NCI-H510A treated with DMSO at 0.1 percent for 48 hours (cell line): ENCODE measurements around the gene SH2D6.
"Not testable (repeated sequence)": the region's sequence is repeated elsewhere in the genome, so short reads cannot be mapped to it uniquely, and the experiment has no call there.

ENCODE experiments used
- DNase-seq: peaks from one replicate; lab custom pipeline; 2025; lab: John Stamatoyannopoulos, UW

SH2D6 gene

GRCh38 chr2:85422072-85422457 is 3.6 kb downstream of the SH2D6 start:
- no peak for DNase-seq

GRCh38 chr2:85423525-85423924 is 5.0 kb downstream of the SH2D6 start:
- DNase-seq = no peak

DNA sequence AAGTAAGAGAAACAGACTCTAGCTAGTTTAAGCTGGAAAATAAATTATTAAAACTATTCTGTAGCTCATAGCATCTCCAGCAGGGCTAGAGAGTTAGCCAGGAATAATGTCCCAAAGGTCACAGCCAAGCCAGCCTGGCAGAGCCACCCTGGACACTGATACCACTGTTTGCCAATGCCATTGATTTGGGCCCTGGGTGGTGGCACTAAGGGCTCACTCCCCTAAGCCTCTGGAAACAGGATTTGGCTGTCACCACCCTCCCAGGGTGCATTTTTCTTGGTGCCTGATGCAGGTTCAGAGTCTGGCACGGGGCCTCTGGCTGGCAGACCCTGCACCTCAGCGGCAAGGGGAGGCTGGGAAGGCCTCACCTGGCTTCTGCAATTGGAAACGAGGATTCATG is 7.1 kb downstream of the SH2D6 start:
- DNase-seq = no peak

DNA sequence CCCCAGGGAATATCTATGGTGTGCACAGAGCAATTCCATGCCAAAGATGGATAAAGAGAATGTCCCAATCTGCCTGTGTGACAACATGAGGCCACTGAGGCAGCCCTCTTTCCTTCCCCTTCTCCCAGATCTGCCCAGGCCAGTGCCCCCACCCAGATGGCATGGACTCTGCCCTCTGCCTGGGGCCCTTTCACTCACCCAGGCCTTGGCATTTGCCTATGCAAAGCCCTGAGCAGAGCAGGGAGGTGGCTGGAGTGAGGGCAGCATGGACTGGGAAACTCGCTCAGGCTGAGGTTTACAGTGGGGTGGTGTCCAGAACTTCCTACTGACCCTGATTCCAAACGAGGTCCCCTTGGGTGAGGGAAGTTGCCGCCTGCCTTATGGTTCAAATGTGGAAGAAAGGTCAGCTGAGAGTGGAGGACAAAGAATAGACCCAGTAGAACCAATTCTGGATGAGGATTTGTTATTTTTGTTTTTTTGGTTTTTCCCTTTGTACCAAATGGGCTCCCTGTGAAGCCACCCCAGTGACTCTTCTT is 8.9 kb downstream of the SH2D6 start:
- DNase-seq = no peak

DNA sequence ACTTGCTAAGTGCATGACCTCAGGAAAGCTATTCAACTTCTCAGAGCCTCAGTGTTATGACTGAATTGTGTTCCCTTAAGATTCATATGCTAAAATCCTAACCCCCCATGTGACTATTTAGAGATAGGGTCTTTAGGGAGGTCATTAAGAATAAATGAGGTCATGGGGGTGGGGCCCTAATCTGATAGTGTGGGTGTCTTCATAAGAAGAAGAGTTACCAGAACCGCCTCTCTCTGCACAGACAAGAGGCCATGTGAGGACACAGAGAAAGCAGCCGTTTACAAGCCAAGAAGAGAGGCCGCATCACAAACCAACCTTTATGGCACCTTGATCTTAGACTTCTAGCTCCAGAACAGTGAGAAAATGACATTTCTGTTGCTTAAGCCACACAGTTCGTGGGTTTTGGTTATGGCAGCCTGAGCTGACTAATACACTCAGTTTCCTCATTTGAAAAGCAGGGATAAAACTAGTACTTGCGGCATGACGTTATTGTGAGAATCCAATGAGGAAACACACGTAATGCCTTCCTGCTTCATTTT is 9.9 kb downstream of the SH2D6 start:
- DNase-seq = no peak

DNA sequence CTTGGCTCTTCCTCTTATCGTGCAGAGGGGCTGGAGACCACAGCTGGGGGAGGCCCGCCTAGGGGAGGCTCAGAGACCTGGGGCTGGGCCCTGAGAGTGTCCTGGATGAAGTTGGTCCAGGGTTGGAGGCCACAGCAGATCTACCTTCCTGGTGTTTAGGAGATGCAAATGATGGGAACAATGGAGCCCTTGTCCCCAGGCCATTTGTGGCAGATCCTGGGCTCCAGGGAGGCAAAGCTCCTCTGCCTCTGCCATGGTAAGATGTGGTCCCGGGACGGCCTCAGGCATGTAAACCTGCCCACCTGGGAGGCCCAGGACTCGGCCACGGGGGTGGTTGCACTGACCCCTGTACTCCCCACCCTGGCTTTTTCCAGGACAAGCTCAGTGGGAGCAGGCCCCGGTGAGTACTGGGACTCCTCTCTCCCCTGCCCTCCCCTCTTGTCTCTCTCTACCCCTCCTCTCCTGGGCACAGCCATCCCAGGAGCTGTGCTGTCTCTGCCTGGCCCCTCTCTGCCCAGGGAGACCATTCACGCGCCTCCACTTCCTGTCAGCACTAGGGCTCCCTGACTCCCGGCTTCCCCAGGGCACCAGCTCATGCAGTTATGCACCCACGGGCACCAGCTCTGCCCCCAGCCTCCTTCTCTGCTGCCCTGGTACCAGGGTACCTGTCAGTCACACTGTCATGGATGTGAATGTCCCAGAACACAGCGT is 10.9 kb downstream of the SH2D6 start:
- DNase-seq = no peak

DNA sequence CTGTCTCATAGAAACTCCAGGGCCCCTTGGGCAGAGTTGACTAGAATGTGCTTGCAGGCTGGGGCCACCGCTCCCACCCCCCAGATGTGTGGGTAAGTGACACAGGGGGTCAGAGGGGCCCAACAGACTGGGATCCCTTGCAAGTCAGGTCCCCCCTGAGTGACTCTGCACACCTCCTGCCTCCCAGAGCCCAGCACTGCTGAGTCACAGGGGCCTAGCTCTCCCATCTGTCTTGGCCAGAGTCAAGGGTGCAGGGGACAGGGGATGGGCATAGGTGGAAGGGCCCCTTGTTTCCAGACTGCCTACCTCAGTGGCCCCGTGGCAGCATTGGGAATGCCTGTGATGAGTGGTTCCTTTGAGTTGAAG is 11.4 kb downstream of the SH2D6 start:
- DNase-seq = no peak

DNA sequence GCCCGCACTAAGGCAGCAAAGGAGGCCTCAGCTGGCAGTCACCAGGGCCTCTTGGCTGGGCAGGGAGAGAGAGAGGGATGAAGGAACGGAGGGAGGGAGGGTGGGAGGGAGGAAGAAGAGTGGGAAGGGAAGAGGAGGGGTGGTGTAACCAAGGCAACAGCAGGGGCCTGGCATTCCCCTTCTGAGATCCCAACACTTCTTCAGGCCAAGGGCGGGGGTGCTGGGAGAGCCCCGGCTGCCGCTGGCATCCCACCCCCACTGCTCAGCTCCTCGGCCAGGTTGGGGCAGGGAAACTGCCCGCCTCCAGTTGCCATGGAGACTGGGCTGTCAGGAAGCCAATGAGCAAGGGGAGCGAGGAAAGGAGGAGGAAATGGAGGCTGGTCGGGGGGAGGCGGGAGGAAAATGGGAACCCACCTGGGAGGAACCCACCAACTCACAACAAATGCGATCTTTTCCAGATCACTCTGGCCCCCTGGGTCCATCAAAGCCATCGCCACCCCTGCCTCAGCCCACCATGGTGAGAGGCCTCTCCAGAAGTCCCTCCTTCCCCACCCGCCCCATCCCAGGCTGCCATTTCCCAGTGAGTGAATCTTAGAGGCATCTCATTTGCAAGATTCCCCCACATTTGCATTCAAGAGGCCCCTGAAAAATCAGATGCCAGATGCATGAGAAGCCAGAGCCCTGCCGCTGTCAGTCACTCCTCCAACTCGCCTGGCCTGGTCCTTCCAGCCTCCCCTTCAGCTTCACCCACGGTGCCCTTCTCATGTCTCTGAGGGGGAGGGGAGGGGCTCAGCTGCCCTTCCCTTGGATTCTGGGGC is 12.4 kb downstream of the SH2D6 start:
- DNase-seq = peak; percentile 35

DNA sequence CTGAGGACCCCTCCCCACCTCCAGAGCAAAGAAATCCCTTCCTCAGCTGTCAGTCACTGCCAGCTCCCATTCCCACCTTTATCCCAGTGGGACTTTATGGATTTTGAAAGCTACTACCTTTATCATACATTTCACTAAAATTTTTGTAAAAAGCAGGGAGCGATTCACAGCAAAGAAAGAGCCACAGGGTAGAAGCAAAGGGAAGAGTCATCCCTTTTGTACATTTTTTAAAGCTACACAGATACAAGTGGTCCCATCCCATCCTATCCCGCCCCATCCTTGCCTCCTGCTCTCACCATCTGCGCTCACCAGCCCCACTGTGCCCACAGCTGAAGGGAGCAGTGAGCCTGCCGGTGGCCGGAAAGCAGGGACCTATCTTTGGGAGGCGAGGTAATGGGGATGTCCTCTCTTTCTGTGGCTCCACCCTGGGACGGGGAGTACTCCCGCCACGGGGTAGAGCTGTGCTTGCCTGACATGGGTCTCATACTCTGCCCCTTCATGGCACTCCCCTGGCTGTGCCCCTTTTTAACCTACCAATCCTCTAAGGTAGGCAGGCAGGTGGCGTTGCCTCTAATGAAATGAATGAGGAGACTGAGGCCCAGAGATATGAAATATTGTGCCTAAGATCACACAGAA is 13.2 kb downstream of the SH2D6 start:
- no peak for DNase-seq

- peak; percentile 46 for DNase-seq
Observed at GRCh38 chr2:85433511-85434089, 15.1 kb downstream of the SH2D6 start.

DNA sequence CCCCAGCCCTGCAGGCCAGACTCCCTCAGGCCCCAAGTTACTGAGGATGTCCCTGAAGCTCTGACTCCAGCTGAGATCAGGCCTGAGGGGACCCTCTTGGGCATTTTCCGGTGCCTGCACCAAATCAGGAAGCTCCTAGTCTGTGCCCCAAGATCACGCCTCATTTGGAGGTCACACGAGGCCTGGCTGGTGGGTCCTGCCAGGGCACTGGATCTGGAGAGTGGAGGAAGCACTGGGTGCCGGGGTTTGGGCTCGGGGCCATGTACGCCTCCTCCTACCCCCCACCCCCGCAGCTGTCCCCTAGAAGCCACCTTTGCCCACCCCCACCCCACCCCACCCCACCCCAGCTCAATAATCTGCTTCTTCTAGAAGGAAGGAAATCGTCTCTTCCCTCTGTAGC is 16.2 kb downstream of the SH2D6 start:
- DNase-seq = no peak

DNA sequence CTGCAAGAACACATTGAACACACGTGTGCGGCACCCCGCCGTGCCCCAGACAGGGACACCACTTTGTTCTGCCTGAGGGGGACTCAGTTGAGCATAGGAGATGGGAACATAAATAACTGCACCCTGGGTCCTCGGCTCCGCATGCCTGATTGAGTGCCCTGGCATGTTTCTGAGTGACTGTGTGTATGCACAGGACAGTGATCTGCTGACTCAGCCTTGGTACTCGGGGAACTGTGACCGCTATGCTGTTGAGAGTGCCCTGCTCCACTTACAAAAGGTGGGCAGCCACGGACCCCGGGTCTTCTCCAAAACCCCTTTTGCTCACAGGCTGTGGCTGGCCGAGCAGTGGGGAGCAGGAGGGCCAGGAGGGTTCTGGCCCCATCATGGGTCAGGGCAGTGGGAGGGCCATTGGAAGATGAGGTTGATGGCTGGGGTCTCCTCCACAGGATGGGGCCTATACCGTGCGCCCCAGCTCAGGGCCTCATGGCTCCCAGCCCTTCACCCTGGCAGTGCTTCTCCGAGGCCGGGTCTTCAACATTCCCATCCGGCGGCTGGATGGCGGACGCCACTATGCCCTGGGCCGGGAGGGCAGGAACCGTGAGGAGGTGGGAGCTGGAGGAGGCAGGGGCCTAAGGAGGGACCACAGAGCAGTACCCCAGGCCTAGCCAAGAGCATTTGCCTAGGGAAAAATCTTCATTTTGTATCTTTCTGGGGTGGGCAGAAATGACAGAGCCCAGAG is 16.9 kb downstream of the SH2D6 start:
- peak; percentile 27 for DNase-seq

DNA sequence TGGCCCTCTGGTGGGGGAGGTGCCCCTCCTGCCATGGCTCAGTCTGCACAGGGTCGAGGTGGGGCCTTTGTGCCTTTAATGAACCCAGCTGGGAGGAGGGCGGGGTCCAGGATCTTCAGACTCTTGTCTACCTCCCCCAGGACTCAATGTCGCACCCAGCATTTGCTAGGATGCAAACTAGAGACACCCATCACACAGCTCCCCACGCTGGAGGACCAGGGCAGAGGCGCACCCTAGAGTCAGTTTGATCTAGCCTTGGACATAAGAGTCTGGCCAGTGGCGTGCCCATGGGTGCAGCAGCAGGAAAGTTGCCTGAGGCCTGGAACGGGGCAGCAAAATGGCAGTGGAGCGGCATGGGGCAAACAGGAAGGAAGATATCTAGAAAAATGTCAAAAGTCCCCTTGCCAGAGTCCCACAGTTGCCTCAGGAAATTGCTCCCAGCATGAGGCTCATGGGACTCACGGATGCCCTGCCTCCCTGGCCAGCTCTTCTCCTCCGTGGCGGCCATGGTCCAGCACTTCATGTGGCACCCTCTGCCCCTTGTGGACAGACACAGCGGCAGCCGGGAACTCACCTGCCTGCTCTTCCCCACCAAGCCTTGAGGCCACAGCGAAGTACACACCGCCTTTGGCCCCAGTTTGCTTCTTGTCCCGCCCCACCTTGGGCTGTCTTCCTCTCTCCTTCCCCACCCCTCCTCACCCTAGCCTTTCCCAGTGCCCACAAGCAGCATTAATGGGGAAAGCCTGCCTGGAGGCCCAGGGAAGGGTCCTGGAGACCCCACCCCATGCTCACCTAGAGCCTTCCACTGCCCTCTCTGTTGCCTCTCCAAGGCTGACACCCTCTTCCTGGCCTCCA is 17.7 kb downstream of the SH2D6 start:
- DNase-seq = no peak

- peak; percentile 28 for DNase-seq
Observed at GRCh38 chr2:85436836-85437487, 18.4 kb downstream of the SH2D6 start.

DNA sequence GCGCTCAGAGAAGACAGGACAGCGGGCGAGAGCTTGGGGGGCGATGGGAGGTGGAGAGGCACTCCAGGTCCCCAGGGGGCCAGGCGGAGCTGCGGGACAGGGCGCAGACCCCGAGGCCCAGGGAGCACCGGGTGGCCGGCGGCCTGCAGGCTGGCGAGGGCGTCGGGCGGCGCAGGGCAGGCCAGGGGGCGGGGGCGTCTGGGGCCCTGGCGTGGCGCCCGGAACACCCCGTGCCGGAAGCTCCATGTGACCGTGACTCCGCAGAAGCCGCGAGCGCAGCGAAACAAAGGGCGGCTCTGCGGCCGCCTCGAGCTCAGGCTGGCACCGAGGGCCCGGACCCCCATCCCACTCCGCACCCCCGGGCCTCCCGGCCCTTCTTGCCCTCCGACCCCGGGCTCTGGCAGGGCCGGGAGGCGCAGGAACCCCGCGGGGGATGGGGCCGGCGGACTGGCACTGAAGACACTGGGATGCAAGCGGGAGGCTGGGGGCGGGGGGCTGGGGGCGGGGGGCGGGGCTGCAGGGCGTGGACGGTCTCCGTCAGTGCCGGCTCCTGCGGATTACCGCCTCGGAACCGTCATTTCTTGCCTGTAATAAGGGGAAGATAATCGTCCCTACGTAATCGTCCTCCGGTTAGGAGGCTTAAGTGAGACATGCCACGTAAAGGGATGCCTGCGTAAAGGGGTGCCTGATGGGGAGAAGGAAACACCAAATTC is 19.1 kb downstream of the SH2D6 start:
- peak; percentile 72 for DNase-seq

- peak; percentile 68 for DNase-seq
Observed at GRCh38 chr2:85438201-85439024, 19.9 kb downstream of the SH2D6 start.

DNA sequence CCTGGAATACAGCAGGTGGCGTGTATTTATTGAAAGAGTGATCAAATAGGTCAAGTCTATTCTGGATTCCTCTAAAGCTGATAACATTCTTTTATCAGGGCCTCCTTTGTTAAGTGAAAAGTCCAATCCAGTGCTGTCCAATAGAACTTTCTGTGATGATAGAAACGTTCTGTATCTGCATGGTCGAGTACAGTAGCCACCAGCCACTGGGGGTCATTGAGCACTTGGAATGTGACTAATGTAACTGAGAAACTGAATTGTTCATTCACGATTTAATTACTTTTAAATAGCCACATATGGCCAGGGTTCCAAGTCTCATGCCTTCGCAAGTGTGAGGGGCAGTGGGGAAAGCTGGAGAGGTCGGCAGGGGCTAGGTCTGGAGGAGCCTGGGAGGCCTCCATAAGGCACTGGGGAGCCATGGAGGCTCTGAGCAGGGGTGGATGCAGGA is 20.5 kb downstream of the SH2D6 start:
- no peak for DNase-seq

DNA sequence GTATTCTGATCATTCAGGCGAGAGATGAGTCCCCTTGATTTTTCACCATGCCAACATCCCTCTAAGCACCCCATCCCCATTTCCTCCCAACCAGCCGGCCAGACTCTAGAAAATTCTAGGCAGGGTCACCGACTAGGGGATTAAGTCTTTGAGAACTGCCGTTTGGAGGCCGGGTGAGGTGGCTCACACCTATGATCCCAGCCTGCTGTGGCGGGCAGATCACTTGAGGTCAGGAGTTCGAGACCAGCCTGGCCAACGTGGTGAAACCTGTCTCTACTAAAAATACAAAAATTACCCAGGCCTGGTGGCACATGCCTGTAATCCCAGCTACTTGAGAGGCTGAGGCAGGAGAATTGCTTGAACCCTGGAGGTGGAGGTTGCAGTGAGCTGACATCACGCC is 21.1 kb downstream of the SH2D6 start:
- not testable (repeated sequence) for DNase-seq
